Endothelial cell of umbilical vein (primary cell): ENCODE data around the gene PFDN1. TPM values are rescaled to one million over a fixed set of nuclear protein-coding genes. Genes with fewer than 3 reads are reported as not detected.
A peak's percentile ranks its signal among the peaks of the same experiment; 100 is the strongest.

Experiments
- BruUV-seq: library from RNA; stranded (reverse); fragments of 400-500 nt; replicated peaks from 2 replicates; lab custom pipeline; 2021; lab: Mats Ljungman, UMichigan
- CTCF ChIA-PET: fragments of 300-600, 350-600 bp; sonication (Branson Sonifier 250); formaldehyde crosslinking; loops from one replicate; lab custom pipeline; 2021; ENCODE audit warnings: antibody characterized with exemption, inconsistent platforms; lab: Charles Lee
- POLR2A ChIA-PET: fragments of 300-600, 350-600 bp; sonication (Branson Sonifier 250); formaldehyde crosslinking; loops from one replicate; lab custom pipeline; 2021; ENCODE audit warnings: antibody characterized with exemption, inconsistent platforms; lab: Charles Lee
- DNase-seq: peaks from one replicate; pipeline ENCODE4 v3.0.0-alpha.2; 2011; ENCODE audit warnings: low read depth, low spot score
- FAIRE-seq: peaks from 2 replicates; lab custom pipeline; 2011; peaks lifted over from hg19 to GRCh38; lab: Jason Lieb, UNC
- H2AFZ ChIP-seq: 2 replicates; pipeline ENCODE4 v1.6.0; 2012; ENCODE audit warnings: low read depth, low read length, control low read depth, inconsistent platforms
- H3K27ac ChIP-seq: 2 replicates; pipeline ENCODE4 v1.5.1; 2011; ENCODE audit warnings: low read depth, mild to moderate bottlenecking, control low read depth, low read length, moderate library complexity; ENCODE audit not compliant: insufficient read depth
- H3K27me3 ChIP-seq, 2 experiments: 2 replicates each; pipeline versions ENCODE4 v1.6.0 to v1.6.1; 2011; ENCODE audit warnings: low read length in 2 of 2, mixed read lengths in 1 of 2; ENCODE audit not compliant: control insufficient read depth in 2 of 2, insufficient read depth in 2 of 2
- H3K36me3 ChIP-seq, 2 experiments: 2 replicates in 1 of 2; 3 replicates in 1 of 2; pipeline ENCODE4 v1.5.1; 2011; ENCODE audit warnings: low read length in 2 of 2, mild to moderate bottlenecking in 1 of 2, moderate library complexity in 1 of 2; ENCODE audit not compliant: control insufficient read depth in 2 of 2, insufficient read depth in 2 of 2; ENCODE audit errors: extremely low read depth in 1 of 2
- H3K4me1 ChIP-seq: 3 replicates; pipeline ENCODE4 v1.5.1; 2011; ENCODE audit warnings: mild to moderate bottlenecking, low read length; ENCODE audit not compliant: control insufficient read depth, insufficient read depth; ENCODE audit errors: extremely low read depth
- H3K4me2 ChIP-seq: 2 replicates; pipeline ENCODE4 v1.6.1; 2011; ENCODE audit warnings: low read length, control low read depth, mixed read lengths; ENCODE audit not compliant: insufficient read depth
- H3K4me3 ChIP-seq, 3 experiments: fragments of 200-600 bp in 1 of 3; sonication (generic), shearing (Covaris generic) in 1 of 3; replicated peaks in 1 of 3; 2 replicates each; pipeline ENCODE4 v1.5.1; 2011 to 2016; ENCODE audit warnings: control low read depth in 3 of 3, low read length in 3 of 3, mild to moderate bottlenecking in 2 of 3, inconsistent platforms in 1 of 3, low read depth in 1 of 3, moderate library complexity in 1 of 3; ENCODE audit not compliant: insufficient read depth in 1 of 3
- H3K79me2 ChIP-seq: 2 replicates; pipeline ENCODE4 v1.6.0; 2012; ENCODE audit warnings: low read length, inconsistent platforms; ENCODE audit not compliant: control insufficient read depth, insufficient read depth
- H3K9ac ChIP-seq: replicated peaks from 2 replicates; pipeline ENCODE3; 2011; ENCODE audit warnings: low read length, control low read depth; ENCODE audit not compliant: insufficient read depth; ENCODE audit errors: extremely low read depth
- H3K9me1 ChIP-seq: replicated peaks from 3 replicates; pipeline ENCODE4 v1.6.0; 2011; ENCODE audit warnings: mild to moderate bottlenecking, low read length; ENCODE audit not compliant: control insufficient read depth, insufficient read depth; ENCODE audit errors: extremely low read depth
- H3K9me3 ChIP-seq: replicated peaks from 2 replicates; pipeline ENCODE4 v1.5.1; 2012; ENCODE audit warnings: low read length, inconsistent platforms; ENCODE audit not compliant: control insufficient read depth, insufficient read depth
- H4K20me1 ChIP-seq: replicated peaks from 2 replicates; pipeline ENCODE3; 2011; ENCODE audit warnings: mild to moderate bottlenecking, low read length; ENCODE audit not compliant: control insufficient read depth, insufficient read depth; ENCODE audit errors: extremely low read depth
- EZH2 ChIP-seq: IDR thresholded peaks from 2 replicates; pipeline ENCODE4 v1.6.1; 2012; ENCODE audit warnings: borderline replicate concordance, low read depth, mild to moderate bottlenecking, moderate library complexity, low read length, inconsistent platforms; ENCODE audit not compliant: severe bottlenecking
- FOS ChIP-seq: IDR thresholded peaks from 2 replicates; pipeline ENCODE4 v1.6.1; 2011; ENCODE audit warnings: mild to moderate bottlenecking, low read length, moderate library complexity, borderline replicate concordance; ENCODE audit not compliant: insufficient read depth
- GATA2 ChIP-seq: IDR thresholded peaks from 2 replicates; pipeline ENCODE4 v1.7.0; 2011; ENCODE audit warnings: low read depth, mild to moderate bottlenecking, moderate library complexity, mixed read lengths, low read length; ENCODE audit not compliant: insufficient read length, insufficient read depth
- JUN ChIP-seq: IDR thresholded peaks from 2 replicates; pipeline ENCODE4 v1.6.1; 2011; ENCODE audit warnings: borderline replicate concordance, low read depth; ENCODE audit not compliant: insufficient read length, insufficient read depth
- MYC ChIP-seq: IDR thresholded peaks from one replicate; pipeline ENCODE4 v1.6.1; 2011; ENCODE audit warnings: mild to moderate bottlenecking, low read depth, low read length
- POLR2A ChIP-seq: IDR thresholded peaks from 2 replicates; pipeline ENCODE4 v1.6.1; 2012; ENCODE audit warnings: low read depth, mild to moderate bottlenecking, control low read depth, low read length
- POLR2AphosphoS5 ChIP-seq: IDR thresholded peaks from 2 replicates; pipeline ENCODE4 v1.6.1; 2012; ENCODE audit warnings: low read depth, mild to moderate bottlenecking, control low read depth, low read length, moderate library complexity; ENCODE audit not compliant: insufficient read depth
- dilution Hi-C: fragments of 300-500 bp; cut with MboI; formaldehyde crosslinking; loops from one replicate; pipeline ENCODE4 v1.15.0; 2019; ENCODE audit warnings: low sequenced_read_pairs; ENCODE audit not compliant: extremely low pct_ligation_motif_present
- intact Hi-C: fragments of 100-400 bp; cut with micrococcal nuclease; formaldehyde crosslinking; loops from one replicate; pipeline ENCODE4 v1.10.0; 2022
- polyA plus RNA-seq, 4 experiments: library from polyadenylated mRNA; depleted of rRNA in 3 of 4; stranded (reverse) in 3 of 4; unstranded in 1 of 4; fragments of >200 nt; gene quantifications; 2 replicates each; pipeline versions ENCODE4 v1.2.1 to v1.2.3, GENCODE V29; 2011 to 2012; ENCODE audit warnings: missing spikeins in 1 of 4
- total RNA-seq: library from RNA; stranded (reverse); gene quantifications from 2 replicates; pipeline ENCODE4 v1.2.3, GENCODE V29; 2021
- TF ChIP-seq, protein P1 (sequence below), 2 donors: IDR thresholded peaks; 1 replicate in 1 of 2; 2 replicates in 1 of 2; pipeline ENCODE4 v1.5.1; 2011; ENCODE audit warnings: low read length in 2 of 2, mild to moderate bottlenecking in 2 of 2, moderate library complexity in 2 of 2, control low read depth in 1 of 2, inconsistent platforms in 1 of 2, low read depth in 1 of 2; ENCODE audit not compliant: insufficient read depth in 1 of 2; ENCODE audit errors: extremely low read depth in 1 of 2
- TF ChIP-seq, protein P2 (sequence below): IDR thresholded peaks from 2 replicates; pipeline ENCODE4 v1.6.1; 2011; ENCODE audit not compliant: insufficient read depth, insufficient read length

Gene PFDN1
- total and polyA plus RNA-seq, 2 donors (not counting 3 experiments of a cell fraction or from before 2014, with no cell fraction given): 107 to 158 TPM

DNA sequence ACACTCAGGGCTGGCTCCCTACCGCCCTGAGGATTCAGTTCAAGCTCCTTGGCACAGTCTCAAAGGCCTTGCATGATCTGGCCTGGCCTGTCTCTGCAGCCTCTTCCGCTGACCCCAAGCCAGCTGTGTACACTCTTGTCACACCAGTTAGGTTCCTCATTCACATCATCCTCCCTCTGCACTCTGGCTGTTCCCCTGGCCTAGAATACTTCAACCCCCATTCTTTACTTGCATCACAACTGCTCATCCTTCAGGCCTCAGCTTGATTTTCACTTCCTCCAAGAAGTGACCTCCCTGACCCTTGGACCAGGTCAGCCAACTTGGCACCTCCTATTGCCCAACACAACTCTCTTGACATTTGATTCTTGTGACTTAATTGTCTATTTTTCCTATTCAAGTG lies 18.9 kb upstream of the PFDN1 start:
- no peak for FAIRE-seq
- ChIA-PET POLR2A (interaction anchor here (1.4 kb wide), 1 partner anchor 9 kb away, joined by 5 read pairs; no protein-coding TSS in a partner anchor), CTCF (interaction anchor here (0.9 to 4.6 kb wide), 4 partner anchors 11 to 77 kb away, joined by 4 to 40 read pairs (median 6); partner anchors contain the start of gene HBEGF)
- no peaks in the 10 kb centered on the region for H4K20me1 ChIP-seq
- H3K9me3 ChIP-seq: no peaks in the 10 kb centered on the region
- H2AFZ ChIP-seq: no peak overlapping the region
- H3K9ac ChIP-seq: no peak overlapping the region
- intact Hi-C loops (loop anchor here (2.0 kb wide), 1 partner anchor 23 kb away; no protein-coding TSS in a partner anchor), dilution Hi-C loops (no loop called here)
- no TSS peak for BruUV-seq
- DNase-seq: no peak
- TF ChIP-seq JUN (no peak), FOS (no peak), MYC (no peak), EZH2 (no peak), GATA2 (no peak), POLR2A (no peak), POLR2AphosphoS5 (no peak)
- TF ChIP-seq, protein P1, sequence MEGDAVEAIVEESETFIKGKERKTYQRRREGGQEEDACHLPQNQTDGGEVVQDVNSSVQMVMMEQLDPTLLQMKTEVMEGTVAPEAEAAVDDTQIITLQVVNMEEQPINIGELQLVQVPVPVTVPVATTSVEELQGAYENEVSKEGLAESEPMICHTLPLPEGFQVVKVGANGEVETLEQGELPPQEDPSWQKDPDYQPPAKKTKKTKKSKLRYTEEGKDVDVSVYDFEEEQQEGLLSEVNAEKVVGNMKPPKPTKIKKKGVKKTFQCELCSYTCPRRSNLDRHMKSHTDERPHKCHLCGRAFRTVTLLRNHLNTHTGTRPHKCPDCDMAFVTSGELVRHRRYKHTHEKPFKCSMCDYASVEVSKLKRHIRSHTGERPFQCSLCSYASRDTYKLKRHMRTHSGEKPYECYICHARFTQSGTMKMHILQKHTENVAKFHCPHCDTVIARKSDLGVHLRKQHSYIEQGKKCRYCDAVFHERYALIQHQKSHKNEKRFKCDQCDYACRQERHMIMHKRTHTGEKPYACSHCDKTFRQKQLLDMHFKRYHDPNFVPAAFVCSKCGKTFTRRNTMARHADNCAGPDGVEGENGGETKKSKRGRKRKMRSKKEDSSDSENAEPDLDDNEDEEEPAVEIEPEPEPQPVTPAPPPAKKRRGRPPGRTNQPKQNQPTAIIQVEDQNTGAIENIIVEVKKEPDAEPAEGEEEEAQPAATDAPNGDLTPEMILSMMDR (IDR thresholded peaks at IDR 0.05; ENCODE audit: extremely low read depth in 1 of 2, insufficient read depth in 1 of 2, low read depth in 1 of 2, low read length in 2 of 2): no peak
- TF ChIP-seq, protein P2, sequence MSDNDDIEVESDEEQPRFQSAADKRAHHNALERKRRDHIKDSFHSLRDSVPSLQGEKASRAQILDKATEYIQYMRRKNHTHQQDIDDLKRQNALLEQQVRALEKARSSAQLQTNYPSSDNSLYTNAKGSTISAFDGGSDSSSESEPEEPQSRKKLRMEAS: no peak
- no peaks in the 10 kb centered on the region for H3K9me1 ChIP-seq
- no peaks in the 10 kb centered on the region for H3K79me2 ChIP-seq
- no peak overlapping the region for H3K4me2 ChIP-seq
- H3K4me1 ChIP-seq: peaks cover 46% of the 10 kb centered on the region
- H3K4me3 ChIP-seq: no peak overlapping the region
- peak overlapping the region; percentile 99 for H3K27ac ChIP-seq
- H3K27me3 ChIP-seq: no peaks in the 10 kb centered on the region
- no peaks in the 10 kb centered on the region for H3K36me3 ChIP-seq
